Urothelium cell line (cell line): ENCODE results near the gene ZMPSTE24.

ENCODE experiments used
- DNase-seq: peaks from one replicate; pipeline ENCODE4 v3.0.0; 2011; ENCODE audit warnings: low spot score, mixed read lengths
- FAIRE-seq: peaks from 2 replicates; lab custom pipeline; 2011; peaks lifted over from hg19 to GRCh38; lab: Jason Lieb, UNC

The ZMPSTE24 gene

GRCh38 chr1:40302475-40302874 is 44.4 kb downstream of the ZMPSTE24 start:
- FAIRE-seq = no peak
- no peak for DNase-seq

- FAIRE-seq (no peak), DNase-seq (no peak)
Observed at GRCh38 chr1:40303051-40303771, 45.2 kb downstream of the ZMPSTE24 start.

- FAIRE-seq (no peak), DNase-seq (no peak)
Observed at GRCh38 chr1:40303790-40304189, 45.8 kb downstream of the ZMPSTE24 start.

- no peak for FAIRE-seq
- DNase-seq = no peak
Observed at GRCh38 chr1:40305451-40305850, 47.4 kb downstream of the ZMPSTE24 start.

- FAIRE-seq (no peak), DNase-seq (no peak)
Observed at GRCh38 chr1:40305871-40306270, 47.8 kb downstream of the ZMPSTE24 start.

- DNase-seq (no peak), FAIRE-seq (no peak)
Observed at GRCh38 chr1:40306296-40306695, 48.3 kb downstream of the ZMPSTE24 start.

- FAIRE-seq = no peak
Observed at GRCh38 chr1:40307186-40307585, 49.1 kb downstream of the ZMPSTE24 start.

GRCh38 chr1:40308036-40308727 is 50.1 kb downstream of the ZMPSTE24 start:
- peak; percentile 13 for FAIRE-seq
- DNase-seq = no peak

More at GRCh38 chr1:40307186-40307585, 49.1 kb downstream of the ZMPSTE24 start:
- no peak for DNase-seq

- peak; percentile 98 for FAIRE-seq
Observed at GRCh38 chr1:40309374-40310128, 51.5 kb downstream of the ZMPSTE24 start.

GRCh38 chr1:40310129-40310461 is 52.1 kb downstream of the ZMPSTE24 start:
- DNase-seq (no peak), FAIRE-seq (no peak)

More at GRCh38 chr1:40309374-40310128, 51.5 kb downstream of the ZMPSTE24 start:
- no peak for DNase-seq

GRCh38 chr1:40310983-40311642 is 53.1 kb downstream of the ZMPSTE24 start:
- FAIRE-seq = no peak
- DNase-seq = no peak

GRCh38 chr1:40311692-40312091 is 53.7 kb downstream of the ZMPSTE24 start:
- FAIRE-seq (no peak), DNase-seq (no peak)

- DNase-seq = peak; percentile 44
- FAIRE-seq = no peak
Observed at GRCh38 chr1:40312238-40313205, 54.5 kb downstream of the ZMPSTE24 start.

GRCh38 chr1:40313329-40313957 is 55.4 kb downstream of the ZMPSTE24 start:
- no peak for FAIRE-seq
- DNase-seq = peak; percentile 56

- no peak for FAIRE-seq
- DNase-seq = no peak
Observed at GRCh38 chr1:40313958-40314720, 56.1 kb downstream of the ZMPSTE24 start.

GRCh38 chr1:40314721-40315238 is 56.7 kb downstream of the ZMPSTE24 start:
- no peak for FAIRE-seq
- no peak for DNase-seq

GRCh38 chr1:40315239-40315794 is 57.3 kb downstream of the ZMPSTE24 start:
- FAIRE-seq = peak; percentile 50
- DNase-seq = peak; percentile 90
